ENCODE results near the gene FUT8. TPM values are rescaled to one million over a fixed set of nuclear protein-coding genes. Genes with fewer than 3 reads are reported as not detected.

FUT8 gene
- polyA plus RNA-seq, 1 of the 3 experiments (the other 2 are of a cell fraction): 31.7 TPM

DNA sequence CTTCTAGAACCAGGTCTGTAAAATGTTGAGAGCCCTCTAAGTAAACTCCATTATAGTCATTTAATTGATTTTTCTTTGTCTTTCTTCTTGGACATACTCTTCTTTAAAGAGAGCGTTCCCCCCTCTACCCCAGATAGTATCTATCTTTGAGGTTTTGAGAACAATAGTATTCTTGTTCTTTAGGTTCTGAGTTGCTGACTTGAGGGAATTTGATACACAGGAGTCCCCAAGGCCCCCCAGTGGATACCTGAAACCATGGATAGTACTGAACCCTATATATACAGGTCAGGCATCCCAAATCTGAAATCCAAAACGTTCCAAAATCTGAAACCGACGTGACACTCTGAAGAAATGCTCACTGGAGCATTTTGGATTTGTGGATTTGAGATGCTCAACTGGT lies 65.5 kb downstream of the FUT8 start:
- CTCF ChIA-PET: interaction anchor here (1.7 to 2.0 kb wide), 2 partner anchors 10 to 347 kb away, joined by 6 read pairs; no protein-coding TSS in a partner anchor
- TF ChIP-seq, protein P1, sequence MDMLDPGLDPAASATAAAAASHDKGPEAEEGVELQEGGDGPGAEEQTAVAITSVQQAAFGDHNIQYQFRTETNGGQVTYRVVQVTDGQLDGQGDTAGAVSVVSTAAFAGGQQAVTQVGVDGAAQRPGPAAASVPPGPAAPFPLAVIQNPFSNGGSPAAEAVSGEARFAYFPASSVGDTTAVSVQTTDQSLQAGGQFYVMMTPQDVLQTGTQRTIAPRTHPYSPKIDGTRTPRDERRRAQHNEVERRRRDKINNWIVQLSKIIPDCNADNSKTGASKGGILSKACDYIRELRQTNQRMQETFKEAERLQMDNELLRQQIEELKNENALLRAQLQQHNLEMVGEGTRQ (IDR thresholded peaks at IDR 0.05; ENCODE audit: borderline replicate concordance, low read depth, low read length): no peak
- TF ChIP-seq POLR2AphosphoS5 (IDR thresholded peaks at IDR 0.05; ENCODE audit: low read depth, low read length) (no peak), MXI1 (IDR thresholded peaks at IDR 0.05; ENCODE audit: low read depth, low read length) (no peak), SMC3 (IDR thresholded peaks at IDR 0.05; ENCODE audit: low read depth, low read length) (no peak), ELF1 (IDR thresholded peaks at IDR 0.05) (no peak), FOSL2 (IDR thresholded peaks at IDR 0.05; ENCODE audit: borderline replicate concordance, low read depth) (no peak), YY1 (IDR thresholded peaks at IDR 0.05; ENCODE audit: low read depth) (no peak), RCOR1 (IDR thresholded peaks at IDR 0.05; ENCODE audit: low read length) (no peak), RAD21 (IDR thresholded peaks at IDR 0.05; ENCODE audit: low read length) (no peak), JUND (IDR thresholded peaks at IDR 0.05) (no peak), GATA2 (CRISPR knock-in tag; IDR thresholded peaks at IDR 0.05) (no peak), TEAD4 (IDR thresholded peaks at IDR 0.05; ENCODE audit: borderline replicate concordance, insufficient read depth) (no peak), RFX5 (IDR thresholded peaks at IDR 0.05; ENCODE audit: low read length) (no peak), NFIC (IDR thresholded peaks at IDR 0.05; ENCODE audit: borderline replicate concordance) (no peak), CHD2 (IDR thresholded peaks at IDR 0.05; ENCODE audit: low read length, partially characterized antibody) (no peak), SIN3A (IDR thresholded peaks at IDR 0.05; ENCODE audit: borderline replicate concordance, low read depth, low read length) (no peak)
- TF ChIP-seq, protein P2, sequence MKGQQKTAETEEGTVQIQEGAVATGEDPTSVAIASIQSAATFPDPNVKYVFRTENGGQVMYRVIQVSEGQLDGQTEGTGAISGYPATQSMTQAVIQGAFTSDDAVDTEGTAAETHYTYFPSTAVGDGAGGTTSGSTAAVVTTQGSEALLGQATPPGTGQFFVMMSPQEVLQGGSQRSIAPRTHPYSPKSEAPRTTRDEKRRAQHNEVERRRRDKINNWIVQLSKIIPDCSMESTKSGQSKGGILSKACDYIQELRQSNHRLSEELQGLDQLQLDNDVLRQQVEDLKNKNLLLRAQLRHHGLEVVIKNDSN (IDR thresholded peaks at IDR 0.05; ENCODE audit: borderline replicate concordance, low read depth): no peak
- TF ChIP-seq, protein P3, sequence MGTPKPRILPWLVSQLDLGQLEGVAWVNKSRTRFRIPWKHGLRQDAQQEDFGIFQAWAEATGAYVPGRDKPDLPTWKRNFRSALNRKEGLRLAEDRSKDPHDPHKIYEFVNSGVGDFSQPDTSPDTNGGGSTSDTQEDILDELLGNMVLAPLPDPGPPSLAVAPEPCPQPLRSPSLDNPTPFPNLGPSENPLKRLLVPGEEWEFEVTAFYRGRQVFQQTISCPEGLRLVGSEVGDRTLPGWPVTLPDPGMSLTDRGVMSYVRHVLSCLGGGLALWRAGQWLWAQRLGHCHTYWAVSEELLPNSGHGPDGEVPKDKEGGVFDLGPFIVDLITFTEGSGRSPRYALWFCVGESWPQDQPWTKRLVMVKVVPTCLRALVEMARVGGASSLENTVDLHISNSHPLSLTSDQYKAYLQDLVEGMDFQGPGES (IDR thresholded peaks at IDR 0.05; ENCODE audit: low read depth, low read length): no peak
- TF ChIP-seq, protein P4, sequence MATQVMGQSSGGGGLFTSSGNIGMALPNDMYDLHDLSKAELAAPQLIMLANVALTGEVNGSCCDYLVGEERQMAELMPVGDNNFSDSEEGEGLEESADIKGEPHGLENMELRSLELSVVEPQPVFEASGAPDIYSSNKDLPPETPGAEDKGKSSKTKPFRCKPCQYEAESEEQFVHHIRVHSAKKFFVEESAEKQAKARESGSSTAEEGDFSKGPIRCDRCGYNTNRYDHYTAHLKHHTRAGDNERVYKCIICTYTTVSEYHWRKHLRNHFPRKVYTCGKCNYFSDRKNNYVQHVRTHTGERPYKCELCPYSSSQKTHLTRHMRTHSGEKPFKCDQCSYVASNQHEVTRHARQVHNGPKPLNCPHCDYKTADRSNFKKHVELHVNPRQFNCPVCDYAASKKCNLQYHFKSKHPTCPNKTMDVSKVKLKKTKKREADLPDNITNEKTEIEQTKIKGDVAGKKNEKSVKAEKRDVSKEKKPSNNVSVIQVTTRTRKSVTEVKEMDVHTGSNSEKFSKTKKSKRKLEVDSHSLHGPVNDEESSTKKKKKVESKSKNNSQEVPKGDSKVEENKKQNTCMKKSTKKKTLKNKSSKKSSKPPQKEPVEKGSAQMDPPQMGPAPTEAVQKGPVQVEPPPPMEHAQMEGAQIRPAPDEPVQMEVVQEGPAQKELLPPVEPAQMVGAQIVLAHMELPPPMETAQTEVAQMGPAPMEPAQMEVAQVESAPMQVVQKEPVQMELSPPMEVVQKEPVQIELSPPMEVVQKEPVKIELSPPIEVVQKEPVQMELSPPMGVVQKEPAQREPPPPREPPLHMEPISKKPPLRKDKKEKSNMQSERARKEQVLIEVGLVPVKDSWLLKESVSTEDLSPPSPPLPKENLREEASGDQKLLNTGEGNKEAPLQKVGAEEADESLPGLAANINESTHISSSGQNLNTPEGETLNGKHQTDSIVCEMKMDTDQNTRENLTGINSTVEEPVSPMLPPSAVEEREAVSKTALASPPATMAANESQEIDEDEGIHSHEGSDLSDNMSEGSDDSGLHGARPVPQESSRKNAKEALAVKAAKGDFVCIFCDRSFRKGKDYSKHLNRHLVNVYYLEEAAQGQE (IDR thresholded peaks at IDR 0.05; ENCODE audit: low read depth, low read length): no peak
- TF ChIP-seq, protein P5, sequence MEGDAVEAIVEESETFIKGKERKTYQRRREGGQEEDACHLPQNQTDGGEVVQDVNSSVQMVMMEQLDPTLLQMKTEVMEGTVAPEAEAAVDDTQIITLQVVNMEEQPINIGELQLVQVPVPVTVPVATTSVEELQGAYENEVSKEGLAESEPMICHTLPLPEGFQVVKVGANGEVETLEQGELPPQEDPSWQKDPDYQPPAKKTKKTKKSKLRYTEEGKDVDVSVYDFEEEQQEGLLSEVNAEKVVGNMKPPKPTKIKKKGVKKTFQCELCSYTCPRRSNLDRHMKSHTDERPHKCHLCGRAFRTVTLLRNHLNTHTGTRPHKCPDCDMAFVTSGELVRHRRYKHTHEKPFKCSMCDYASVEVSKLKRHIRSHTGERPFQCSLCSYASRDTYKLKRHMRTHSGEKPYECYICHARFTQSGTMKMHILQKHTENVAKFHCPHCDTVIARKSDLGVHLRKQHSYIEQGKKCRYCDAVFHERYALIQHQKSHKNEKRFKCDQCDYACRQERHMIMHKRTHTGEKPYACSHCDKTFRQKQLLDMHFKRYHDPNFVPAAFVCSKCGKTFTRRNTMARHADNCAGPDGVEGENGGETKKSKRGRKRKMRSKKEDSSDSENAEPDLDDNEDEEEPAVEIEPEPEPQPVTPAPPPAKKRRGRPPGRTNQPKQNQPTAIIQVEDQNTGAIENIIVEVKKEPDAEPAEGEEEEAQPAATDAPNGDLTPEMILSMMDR (IDR thresholded peaks at IDR 0.05): no peak
- Histone ChIP-seq H3F3A (replicated peaks; ENCODE audit: insufficient read depth) (no peaks in the 10 kb centered on the region), H3K27ac (ENCODE audit: low read depth in 2 of 2, low read length in 1 of 2) (no peak overlapping the region), H3K9me2 (no peaks in the 10 kb centered on the region), H3K4me3 (ENCODE audit: low read depth in 2 of 2, low read length in 1 of 2) (no peak overlapping the region), H3K4me1 (ENCODE audit: control insufficient read depth in 1 of 2, insufficient read depth in 2 of 2, low read depth in 1 of 2, low read length in 1 of 2) (no peaks in the 10 kb centered on the region), H4K20me1 (ENCODE audit: insufficient read depth) (no peaks in the 10 kb centered on the region), H3K36me3 (replicated peaks in 1 of 2; ENCODE audit: control insufficient read depth in 1 of 2, insufficient read depth in 2 of 2, low read length in 1 of 2) (peaks cover 0 to 11% of the 10 kb centered on the region in 2 experiments), H3K4me2 (no peak overlapping the region), H2AFZ (ENCODE audit: low read depth) (no peak overlapping the region), H3K9me3 (no peaks in the 10 kb centered on the region), H3K27me3 (ENCODE audit: insufficient read depth) (no peaks in the 10 kb centered on the region), H3K79me2 (ENCODE audit: insufficient read depth) (peaks cover 89% of the 10 kb centered on the region), H3K9ac (no peak overlapping the region)
- 97% methylated on average over 4 of the region's 4 CpGs for WGBS (ENCODE audit: low lambda C conversion rate)
- no peak for DNase-seq
- POLR2A ChIA-PET: no interaction called here
